ENCODE measurements around the gene TOMM5.

Gene TOMM5

GRCh38 chr9:37592108-37592951 is at the start of gene TOMM5:
TSS of gene TOMM5 (minus strand) at chr9:37592597. CDS start at chr9:37592532, 65 bp downstream.
- DNase-seq (ENCODE audit: insufficient read length, low spot score) (peak; percentile 73), FAIRE-seq (peak; percentile 42)

- DNase-seq (ENCODE audit: insufficient read length, low spot score): no peak
- FAIRE-seq: no peak
Measured at GRCh38 chr9:37641331-37641730, 48.9 kb upstream of the TOMM5 start.

GRCh38 chr9:37640246-37640645 is 47.8 kb upstream of the TOMM5 start:
- FAIRE-seq: no peak

GRCh38 chr9:37639841-37640240 is 47.4 kb upstream of the TOMM5 start:
- DNase-seq (ENCODE audit: insufficient read length, low spot score): no peak
- FAIRE-seq: no peak

More at GRCh38 chr9:37640246-37640645, 47.8 kb upstream of the TOMM5 start:
- DNase-seq (ENCODE audit: insufficient read length, low spot score): no peak

- FAIRE-seq: no peak
- no peak for DNase-seq (ENCODE audit: insufficient read length, low spot score)
Measured at GRCh38 chr9:37639109-37639762, 46.8 kb upstream of the TOMM5 start.

- no peak for DNase-seq (ENCODE audit: insufficient read length, low spot score)
- no peak for FAIRE-seq
Measured at GRCh38 chr9:37636511-37637448, 44.4 kb upstream of the TOMM5 start.

GRCh38 chr9:37635808-37636207 is 43.4 kb upstream of the TOMM5 start:
- FAIRE-seq: no peak
- no peak for DNase-seq (ENCODE audit: insufficient read length, low spot score)

GRCh38 chr9:37632479-37632878 is 40.1 kb upstream of the TOMM5 start:
- DNase-seq (ENCODE audit: insufficient read length, low spot score): no peak
- FAIRE-seq: no peak

GRCh38 chr9:37626708-37627292 is 34.4 kb upstream of the TOMM5 start:
- FAIRE-seq: no peak
- no peak for DNase-seq (ENCODE audit: insufficient read length, low spot score)

GRCh38 chr9:37625758-37626147 is 33.4 kb upstream of the TOMM5 start:
- DNase-seq (ENCODE audit: insufficient read length, low spot score) (no peak), FAIRE-seq (no peak)

- no peak for FAIRE-seq
- DNase-seq (ENCODE audit: insufficient read length, low spot score): no peak
Measured at GRCh38 chr9:37625036-37625757, 32.8 kb upstream of the TOMM5 start.

- no peak for DNase-seq (ENCODE audit: insufficient read length, low spot score)
Measured at GRCh38 chr9:37624073-37624472, 31.7 kb upstream of the TOMM5 start.

GRCh38 chr9:37623267-37623666 is 30.9 kb upstream of the TOMM5 start:
- DNase-seq (ENCODE audit: insufficient read length, low spot score) (no peak), FAIRE-seq (no peak)

More at GRCh38 chr9:37624073-37624472, 31.7 kb upstream of the TOMM5 start:
- no peak for FAIRE-seq

GRCh38 chr9:37622462-37622861 is 30.1 kb upstream of the TOMM5 start:
- DNase-seq (ENCODE audit: insufficient read length, low spot score): no peak
- no peak for FAIRE-seq

GRCh38 chr9:37621273-37622121 is 29.1 kb upstream of the TOMM5 start:
- DNase-seq (ENCODE audit: insufficient read length, low spot score): no peak
- FAIRE-seq: no peak

GRCh38 chr9:37620396-37620795 is 28.0 kb upstream of the TOMM5 start:
- no peak for FAIRE-seq
- DNase-seq (ENCODE audit: insufficient read length, low spot score): no peak

- DNase-seq (ENCODE audit: insufficient read length, low spot score) (no peak), FAIRE-seq (no peak)
Measured at GRCh38 chr9:37619806-37620205, 27.4 kb upstream of the TOMM5 start.

- FAIRE-seq (no peak), DNase-seq (ENCODE audit: insufficient read length, low spot score) (no peak)
Measured at GRCh38 chr9:37618817-37619216, 26.4 kb upstream of the TOMM5 start.

GRCh38 chr9:37617832-37618231 is 25.4 kb upstream of the TOMM5 start:
- DNase-seq (ENCODE audit: insufficient read length, low spot score): no peak
- no peak for FAIRE-seq

Data from HTR-8/SVneo (cell line).